RWPE2 (cell line): ENCODE measurements around the gene TMEM158.

Source experiments
- ATAC-seq: fragments of 200-7000 bp; cut with Tn5 transposase; 3 replicates; pipeline ENCODE4 v1.9.1; 2021; ENCODE audit warnings: low read depth
- DNase-seq: peaks from one replicate; pipeline ENCODE4 v3.0.0-alpha.2; 2020; ENCODE audit warnings: low spot score
- H3K27ac ChIP-seq: fragments of 450-650 bp; 2 replicates; pipeline ENCODE4 v1.5.1; 2017; ENCODE audit warnings: mild to moderate bottlenecking; ENCODE audit not compliant: poor library complexity, severe bottlenecking
- H3K27me3 ChIP-seq: fragments of 250-450 bp; sonication (Bioruptor Pico); 2 replicates; pipeline ENCODE4 v1.5.1; 2021; ENCODE audit warnings: mild to moderate bottlenecking, moderate library complexity; ENCODE audit not compliant: insufficient read depth, poor library complexity, severe bottlenecking
- H3K36me3 ChIP-seq: fragments of 250-450 bp; sonication (Bioruptor Pico); 2 replicates; pipeline ENCODE4 v1.5.1; 2020; ENCODE audit warnings: low read depth, mild to moderate bottlenecking, moderate library complexity
- H3K4me1 ChIP-seq: fragments of 250-450 bp; sonication (Bioruptor Pico); 2 replicates; pipeline ENCODE4 v1.5.1; 2021; ENCODE audit warnings: mild to moderate bottlenecking, moderate library complexity; ENCODE audit not compliant: insufficient read depth, poor library complexity, severe bottlenecking
- H3K4me3 ChIP-seq: fragments of 250-450 bp; sonication (Bioruptor Pico); 2 replicates; pipeline ENCODE4 v1.5.1; 2021; ENCODE audit warnings: mild to moderate bottlenecking, moderate library complexity; ENCODE audit not compliant: severe bottlenecking
- H3K9me3 ChIP-seq: fragments of 250-450 bp; sonication (Bioruptor Pico); 2 replicates; pipeline ENCODE4 v1.5.1; 2021; ENCODE audit warnings: mild to moderate bottlenecking, moderate library complexity; ENCODE audit not compliant: severe bottlenecking
- CTCF ChIP-seq: fragments of 450-650 bp; IDR thresholded peaks from one replicate; pipeline ENCODE4 v1.5.1; 2017; ENCODE audit warnings: mild to moderate bottlenecking, moderate library complexity; ENCODE audit not compliant: poor library complexity, severe bottlenecking

Gene TMEM158

GRCh38 chr3:45259133-45259532 is 33.0 kb upstream of the TMEM158 start:
- no peak for ATAC-seq
- no peak for TF ChIP-seq CTCF
- Histone ChIP-seq H3K36me3 (no peaks in the 10 kb centered on the region), H3K9me3 (no peaks in the 10 kb centered on the region), H3K4me1 (no peaks in the 10 kb centered on the region), H3K27ac (no peak overlapping the region), H3K4me3 (no peak overlapping the region), H3K27me3 (no peaks in the 10 kb centered on the region)
- no peak for DNase-seq

GRCh38 chr3:45258317-45258716 is 32.2 kb upstream of the TMEM158 start:
- H3K4me3 ChIP-seq = no peak overlapping the region
- no peaks in the 10 kb centered on the region for H3K27me3 ChIP-seq
- H3K9me3 ChIP-seq = no peaks in the 10 kb centered on the region
- DNase-seq (no peak), ATAC-seq (no peak)
- no peak overlapping the region for H3K27ac ChIP-seq
- no peak for TF ChIP-seq CTCF
- no peaks in the 10 kb centered on the region for H3K4me1 ChIP-seq
- H3K36me3 ChIP-seq = no peaks in the 10 kb centered on the region

- DNase-seq = no peak
- Histone ChIP-seq H3K27ac (no peak overlapping the region), H3K9me3 (no peaks in the 10 kb centered on the region), H3K27me3 (no peaks in the 10 kb centered on the region), H3K4me1 (no peaks in the 10 kb centered on the region), H3K4me3 (no peak overlapping the region), H3K36me3 (no peaks in the 10 kb centered on the region)
- no peak for ATAC-seq
- TF ChIP-seq CTCF = no peak
These were observed 27.2 kb upstream of the TMEM158 start for GRCh38 chr3:45253316-45253715.

GRCh38 chr3:45252826-45253225 is 26.7 kb upstream of the TMEM158 start:
- Histone ChIP-seq H3K27me3 (no peaks in the 10 kb centered on the region), H3K9me3 (no peaks in the 10 kb centered on the region), H3K4me1 (no peaks in the 10 kb centered on the region), H3K36me3 (no peaks in the 10 kb centered on the region), H3K4me3 (no peak overlapping the region), H3K27ac (no peak overlapping the region)
- ATAC-seq (no peak), DNase-seq (no peak)
- no peak for TF ChIP-seq CTCF

GRCh38 chr3:45249391-45249790 is 23.3 kb upstream of the TMEM158 start:
- H3K4me3 ChIP-seq = no peak overlapping the region
- TF ChIP-seq CTCF = no peak
- H3K4me1 ChIP-seq = no peaks in the 10 kb centered on the region
- ATAC-seq (no peak), DNase-seq (no peak)
- H3K27me3 ChIP-seq = no peaks in the 10 kb centered on the region
- no peaks in the 10 kb centered on the region for H3K9me3 ChIP-seq
- no peak overlapping the region for H3K27ac ChIP-seq
- H3K36me3 ChIP-seq = no peaks in the 10 kb centered on the region
